ENCODE measurements around the gene IL27RA.

GRCh38 chr19:13995878-13996765, 35.4 kb upstream of the IL27RA start:
- TF ChIP-seq CTCF (IDR thresholded peaks at IDR 0.05) (no peak), POLR2A (IDR thresholded peaks at IDR 0.05) (no peak)
